ENCODE data around the gene USP48. TPM values are rescaled to one million over a fixed set of nuclear protein-coding genes. Genes with fewer than 3 reads are reported as not detected.

Gene USP48
- total and polyA plus RNA-seq, 10 of the 15 experiments (the other 5 are each of a cell fraction or from before 2014, with no cell fraction given), result 21.2 to 115 (median 75.5) TPM

DNA sequence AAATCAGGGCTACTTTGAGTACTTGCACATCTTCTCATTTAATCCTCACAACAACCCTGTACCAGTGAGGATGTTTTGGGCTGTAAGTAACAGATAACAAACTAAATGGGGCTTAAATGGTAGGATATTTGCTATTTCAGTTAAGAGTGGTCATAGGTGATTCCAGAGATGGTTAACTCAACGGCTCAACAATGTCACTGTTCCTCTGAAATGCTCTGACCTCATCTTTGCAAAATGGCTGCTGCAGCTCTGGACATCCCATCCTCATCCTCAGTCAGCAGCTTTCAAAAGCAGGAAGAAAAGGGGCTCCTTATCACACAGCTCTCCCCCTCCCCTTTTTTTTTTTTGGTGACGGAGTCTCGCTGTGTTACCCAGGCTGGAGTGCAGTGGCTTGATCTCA lies 30.6 kb upstream of the USP48 start:
- Histone ChIP-seq H3K9me3 (replicated peaks; ENCODE audit: control insufficient read depth, insufficient read depth, low read length) (no peaks in the 10 kb centered on the region; the same call in 2 of the 3 replicates), H3K27me3 (replicated peaks in 1 of 2; ENCODE audit: control insufficient read depth in 2 of 2, insufficient read depth in 2 of 2, low read length in 1 of 2) (no peaks in the 10 kb centered on the region; a peak in 1 of 4 replicates), H3K9ac (ENCODE audit: control insufficient read depth, insufficient read depth, low read length) (no peak overlapping the region), H3K27ac (ENCODE audit: control insufficient read depth, insufficient read depth) (no peak overlapping the region), H3K79me2 (ENCODE audit: control insufficient read depth, insufficient read depth, low read length) (no peaks in the 10 kb centered on the region), H3K4me3 (no peak overlapping the region), H3K36me3 (ENCODE audit: control insufficient read depth in 2 of 2, insufficient read depth in 2 of 2, low read length in 1 of 2) (no peaks in the 10 kb centered on the region), H2AFZ (ENCODE audit: control insufficient read depth, low read depth, low read length) (no peak overlapping the region), H4K20me1 (ENCODE audit: control insufficient read depth, insufficient read depth) (no peaks in the 10 kb centered on the region), H3K4me2 (ENCODE audit: control insufficient read depth, insufficient read depth) (no peak overlapping the region), H3K4me1 (ENCODE audit: control insufficient read depth, insufficient read depth, low read length) (no peaks in the 10 kb centered on the region)
- in situ Hi-C loops (cut with MboI) (no loop called here), intact Hi-C loops (cut with micrococcal nuclease; ENCODE audit: unreplicated experiment) (no loop called here)
- ChIA-PET CTCF (no interaction called here), RAD21 (ENCODE audit: unreplicated experiment) (no interaction called here), POLR2A (no interaction called here), SMC1A (ENCODE audit: uncharacterized antibody, unreplicated experiment) (no interaction called here)
- no peak for TF ChIP-seq ATF7 (IDR thresholded peaks at IDR 0.05; ENCODE audit: low read depth)
- no peak for TF ChIP-seq RCOR1 (conservative IDR thresholded peaks at IDR 0.05; ENCODE audit: low read depth, low read length)
- TF ChIP-seq, protein P1, sequence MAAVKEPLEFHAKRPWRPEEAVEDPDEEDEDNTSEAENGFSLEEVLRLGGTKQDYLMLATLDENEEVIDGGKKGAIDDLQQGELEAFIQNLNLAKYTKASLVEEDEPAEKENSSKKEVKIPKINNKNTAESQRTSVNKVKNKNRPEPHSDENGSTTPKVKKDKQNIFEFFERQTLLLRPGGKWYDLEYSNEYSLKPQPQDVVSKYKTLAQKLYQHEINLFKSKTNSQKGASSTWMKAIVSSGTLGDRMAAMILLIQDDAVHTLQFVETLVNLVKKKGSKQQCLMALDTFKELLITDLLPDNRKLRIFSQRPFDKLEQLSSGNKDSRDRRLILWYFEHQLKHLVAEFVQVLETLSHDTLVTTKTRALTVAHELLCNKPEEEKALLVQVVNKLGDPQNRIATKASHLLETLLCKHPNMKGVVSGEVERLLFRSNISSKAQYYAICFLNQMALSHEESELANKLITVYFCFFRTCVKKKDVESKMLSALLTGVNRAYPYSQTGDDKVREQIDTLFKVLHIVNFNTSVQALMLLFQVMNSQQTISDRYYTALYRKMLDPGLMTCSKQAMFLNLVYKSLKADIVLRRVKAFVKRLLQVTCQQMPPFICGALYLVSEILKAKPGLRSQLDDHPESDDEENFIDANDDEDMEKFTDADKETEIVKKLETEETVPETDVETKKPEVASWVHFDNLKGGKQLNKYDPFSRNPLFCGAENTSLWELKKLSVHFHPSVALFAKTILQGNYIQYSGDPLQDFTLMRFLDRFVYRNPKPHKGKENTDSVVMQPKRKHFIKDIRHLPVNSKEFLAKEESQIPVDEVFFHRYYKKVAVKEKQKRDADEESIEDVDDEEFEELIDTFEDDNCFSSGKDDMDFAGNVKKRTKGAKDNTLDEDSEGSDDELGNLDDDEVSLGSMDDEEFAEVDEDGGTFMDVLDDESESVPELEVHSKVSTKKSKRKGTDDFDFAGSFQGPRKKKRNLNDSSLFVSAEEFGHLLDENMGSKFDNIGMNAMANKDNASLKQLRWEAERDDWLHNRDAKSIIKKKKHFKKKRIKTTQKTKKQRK (IDR thresholded peaks at IDR 0.05; ENCODE audit: low read depth, low read length), result no peak
- TF ChIP-seq KDM1A (IDR thresholded peaks at IDR 0.05; ENCODE audit: borderline replicate concordance), result no peak
- TF ChIP-seq NFIC (IDR thresholded peaks at IDR 0.05; ENCODE audit: low read depth, low read length), result no peak
- no peak for TF ChIP-seq YBX1 (IDR thresholded peaks at IDR 0.05)
- TF ChIP-seq ZBTB40 (IDR thresholded peaks at IDR 0.05; ENCODE audit: borderline replicate concordance), result no peak
- TF ChIP-seq ASH2L (IDR thresholded peaks at IDR 0.05; ENCODE audit: borderline replicate concordance, low read depth), result no peak
- TF ChIP-seq IRF4 (IDR thresholded peaks at IDR 0.05; ENCODE audit: low read depth, low read length), result no peak
- no peak for TF ChIP-seq FOXK2 (IDR thresholded peaks at IDR 0.05)
- no peak for TF ChIP-seq RELA (IDR thresholded peaks at IDR 0.05; ENCODE audit: borderline replicate concordance, partially characterized antibody)
- TF ChIP-seq ZNF274 (IDR thresholded peaks at IDR 0.05; ENCODE audit: insufficient read depth, insufficient read length), result no peak
- TF ChIP-seq TCF3 (IDR thresholded peaks at IDR 0.05; ENCODE audit: borderline replicate concordance, insufficient read depth, low read depth, low read length), result no peak
- TF ChIP-seq BHLHE40 (IDR thresholded peaks at IDR 0.05; ENCODE audit: borderline replicate concordance in 1 of 2, low read depth in 2 of 2, low read length in 1 of 2), result no peak
- TF ChIP-seq TAF1 (IDR thresholded peaks at IDR 0.05; ENCODE audit: borderline replicate concordance, low read depth, low read length), result no peak
- no peak for TF ChIP-seq BMI1 (IDR thresholded peaks at IDR 0.05; ENCODE audit: borderline replicate concordance)
- 100% methylated on average over 1 of the region's 3 CpGs for WGBS (ENCODE audit: insufficient coverage, insufficient replicate concordance, low lambda C conversion rate, missing lambda C conversion rate)
- BruUV-seq (replicated peaks), result no TSS peak
- FAIRE-seq (peak; percentile 73), ATAC-seq (no peak), DNase-seq (ENCODE audit: low read depth, low spot score) (no peak)

All from GM12878 (cell line).